Adrenal gland (tissue), 12 donors: ENCODE results near the gene NOLC1. TPM values are rescaled to one million over a fixed set of nuclear protein-coding genes. Genes with fewer than 3 reads are reported as not detected.

Source experiments
- DNase-seq, 7 donors: peaks; one replicate each; pipeline ENCODE4 v3.0.0-alpha.2; 2019 to 2020
- H3K27ac ChIP-seq, 5 donors: fragments of 200-600 bp; sonication (generic) in 4 of 5; 1 replicate in 3 of 5; 2 replicates in 2 of 5; pipeline versions ENCODE4 v1.5.1 to v1.8.0; 2016 to 2020; ENCODE audit warnings: mild to moderate bottlenecking in 1 of 5
- H3K27me3 ChIP-seq: fragments of 200-600 bp; 2 replicates; pipeline ENCODE4 v1.8.0; 2021
- H3K36me3 ChIP-seq, 2 donors: fragments of 200-600 bp; replicated peaks in 1 of 2; 1 replicate in 1 of 2; 2 replicates in 1 of 2; pipeline versions ENCODE4 v1.5.1 to v1.8.0; 2018 to 2022
- H3K4me1 ChIP-seq, 2 donors: fragments of 200-600 bp; replicated peaks in 1 of 2; 1 replicate in 1 of 2; 2 replicates in 1 of 2; pipeline versions ENCODE4 v1.5.1 to v1.8.0; 2018 to 2021
- H3K4me3 ChIP-seq, 4 donors: fragments of 200-600 bp; sonication (generic) in 3 of 4; one replicate each; pipeline ENCODE4 v1.5.1; 2016 to 2018
- H3K9me3 ChIP-seq, 3 donors: fragments of 200-600 bp; sonication (generic) in 1 of 3; replicated peaks in 1 of 3; 1 replicate in 2 of 3; 2 replicates in 1 of 3; pipeline versions ENCODE4 v1.5.1 to v1.8.0; 2016 to 2021
- CTCF ChIP-seq, 6 experiments: fragments of 450-650 bp in 4 of 6; fragments of 200-600 bp in 2 of 6; sonication (generic) in 1 of 6; IDR thresholded peaks; 1 replicate in 5 of 6; 2 replicates in 1 of 6; pipeline versions ENCODE4 v1.5.1 to v1.8.0; 2016 to 2021; ENCODE audit warnings: antibody characterized with exemption in 6 of 6, mild to moderate bottlenecking in 2 of 6, moderate library complexity in 1 of 6
- POLR2A ChIP-seq, 2 donors: fragments of 450-650 bp; IDR thresholded peaks; one replicate each; pipeline ENCODE4 v1.6.1; 2017; ENCODE audit warnings: antibody characterized with exemption in 2 of 2, mild to moderate bottlenecking in 2 of 2, moderate library complexity in 1 of 2
- WGBS, 4 donors: extraction: QIAGEN DNeasy Blood & Tissue Kit in 2 of 4; methylation state at CpG; one replicate each; pipeline versions ENCODE4 v1.1.5 to v1.1.7; 2013 to 2017; 5-methylcytosine and 5-hydroxymethylcytosine counted together
- intact Hi-C, 2 donors: fragments of 100-400 bp; cut with DNase I; formaldehyde crosslinking; loops; one replicate each; pipeline versions ENCODE4 v1.14.1 to v1.15.0; 2022 to 2023
- polyA plus RNA-seq, 3 donors: library from polyadenylated mRNA; stranded (reverse); fragments of 200-250 nt in 2 of 3; fragments of 350-450 nt in 1 of 3; fragmentation: Illumina TruSeq in 1 of 3; extraction: RNeasy Lipid Tissue Mini Kit (QIAGEN cat#74804) in 1 of 3; gene quantifications; one replicate each; pipeline ENCODE4 v1.2.3, GENCODE V29; 2013 to 2014
- total RNA-seq, 9 donors: library from RNA; depleted of rRNA in 4 of 9; stranded (reverse); fragments of >200 nt in 4 of 9; fragments of 120-200 nt in 1 of 9; fragmentation: NEBNext Ultra II Directional in 1 of 9; extraction: Animal tissue kit (Norgen Biotek cat#: 25700) in 1 of 9; gene quantifications; one replicate each; pipeline versions ENCODE4 v1.1.0 to v1.2.4, GENCODE V29; 2013 to 2023
- donor health status: healthy with polysubstance abuse.
- donor health status: Bipolar disorder and iron deficiency.
- donor health status: DM: yes; HTN: yes; CAD: no.
- donor health status: DM: no; HTN: no; CAD: no.
- donor health status: DM: no; HTN: no; CAD: no.
- donor health status: DM: yes; HTN: yes; CAD: no.

Gene NOLC1
- total and polyA plus RNA-seq, 12 donors: 18.6 to 111 (median 32.8) TPM

- Histone ChIP-seq H3K27me3 (no peaks in the 10 kb centered on the region), H3K4me3 (no peak overlapping the region), H3K36me3 (peaks cover 0 to 53% of the 10 kb centered on the region in 2 donors), H3K27ac (no peak overlapping the region), H3K4me1 (peaks cover 10 to 24% of the 10 kb centered on the region in 2 donors), H3K9me3 (no peaks in the 10 kb centered on the region)
- intact Hi-C loops: no loop called here
- WGBS, 4 donors: 87 to 91% (median 89%) methylated on average over 22 to 24 of the region's 24 CpGs
- no peak for DNase-seq
- TF ChIP-seq CTCF (IDR thresholded peaks at IDR 0.05) (no peak), POLR2A (IDR thresholded peaks at IDR 0.05) (no peak)
These were observed 42.7 kb upstream of the NOLC1 start for GRCh38 chr10:102109166-102110116.

- Histone ChIP-seq H3K27ac (no peak overlapping the region), H3K36me3 (peaks cover 0 to 53% of the 10 kb centered on the region in 2 donors), H3K4me1 (peaks cover 24 to 37% of the 10 kb centered on the region in 2 donors), H3K4me3 (no peak overlapping the region), H3K9me3 (no peaks in the 10 kb centered on the region), H3K27me3 (no peaks in the 10 kb centered on the region)
- no peak for DNase-seq
- TF ChIP-seq POLR2A (IDR thresholded peaks at IDR 0.05): no peak
- no peak for TF ChIP-seq CTCF (IDR thresholded peaks at IDR 0.05)
- intact Hi-C loops: no loop called here
- 85 to 92% (median 89%) methylated on average over 12 of the region's 12 CpGs for WGBS, 4 donors
These were observed 40.9 kb upstream of the NOLC1 start for GRCh38 chr10:102111276-102111675.

- Histone ChIP-seq H3K4me3 (no peak overlapping the region), H3K27me3 (no peaks in the 10 kb centered on the region), H3K4me1 (peaks cover 34 to 47% of the 10 kb centered on the region in 2 donors), H3K36me3 (peaks cover 0 to 45% of the 10 kb centered on the region in 2 donors), H3K27ac (no peak overlapping the region), H3K9me3 (no peaks in the 10 kb centered on the region)
- WGBS, 4 donors: 53 to 61% (median 57%) methylated on average over 2 to 3 of the region's 3 CpGs
- TF ChIP-seq CTCF (IDR thresholded peaks at IDR 0.05): no peak
- no peak for DNase-seq
- intact Hi-C loops: no loop called here
These were observed 39.9 kb upstream of the NOLC1 start for GRCh38 chr10:102112210-102112817.

- peak overlapping the region in 1 of 5 donors; percentile 96 for H3K27ac ChIP-seq
- H3K9me3 ChIP-seq: no peaks in the 10 kb centered on the region
- peaks cover 45 to 58% of the 10 kb centered on the region in 2 donors for H3K4me1 ChIP-seq
- no peaks in the 10 kb centered on the region for H3K27me3 ChIP-seq
- intact Hi-C loops: no loop called here
- peak overlapping the region in 2 of 4 donors; percentile 67 to 79 for H3K4me3 ChIP-seq
- TF ChIP-seq CTCF (IDR thresholded peaks at IDR 0.05) (no peak), POLR2A (IDR thresholded peaks at IDR 0.05) (no peak)
- peaks cover 0 to 34% of the 10 kb centered on the region in 2 donors for H3K36me3 ChIP-seq
- WGBS, 4 donors: 53 to 64% (median 55%) methylated on average over 2 to 7 of the region's 7 CpGs
- no peak for DNase-seq
These were observed 38.8 kb upstream of the NOLC1 start for GRCh38 chr10:102113261-102113955.
